ENCODE results near the gene CNPY2. TPM values are rescaled to one million over a fixed set of nuclear protein-coding genes. Genes with fewer than 3 reads are reported as not detected.
"Not testable (repeated sequence)": the region's sequence is repeated elsewhere in the genome, so short reads cannot be mapped to it uniquely, and the experiment has no call there.

CNPY2 gene
- total RNA-seq, 1 experiment from 2014 or later = 169 TPM

- Mint-ChIP-seq H3K36me3 (ENCODE audit: insufficient read depth, unreplicated experiment) (peaks cover 64% of the 10 kb centered on the region), H3K4me1 (ENCODE audit: insufficient read depth, unreplicated experiment) (peaks cover 8% of the 10 kb centered on the region), H3K27me3 (ENCODE audit: insufficient read depth, unreplicated experiment) (no peaks in the 10 kb centered on the region), H3K4me3 (ENCODE audit: unreplicated experiment) (no peak overlapping the region), H3K27ac (ENCODE audit: low read depth, unreplicated experiment) (no peak overlapping the region), H3K9me3 (ENCODE audit: unreplicated experiment) (no peaks in the 10 kb centered on the region)
- no peak for DNase-seq (ENCODE audit: unreplicated experiment)
- no TSS peak for BruUV-seq (replicated peaks)
- ChIA-PET CTCF (interaction anchor here (0.6 to 1.3 kb wide), 2 partner anchors 31 to 97 kb away, joined by 4 to 7 read pairs; partner anchors contain the start of gene ANKRD52), POLR2A (interaction anchor here (0.9 to 2.1 kb wide), 2 partner anchors 10 to 26 kb away, joined by 4 to 13 read pairs; partner anchors contain the start of gene CS)
- intact Hi-C loops (cut with micrococcal nuclease) = no loop called here
- TF ChIP-seq, protein P1, sequence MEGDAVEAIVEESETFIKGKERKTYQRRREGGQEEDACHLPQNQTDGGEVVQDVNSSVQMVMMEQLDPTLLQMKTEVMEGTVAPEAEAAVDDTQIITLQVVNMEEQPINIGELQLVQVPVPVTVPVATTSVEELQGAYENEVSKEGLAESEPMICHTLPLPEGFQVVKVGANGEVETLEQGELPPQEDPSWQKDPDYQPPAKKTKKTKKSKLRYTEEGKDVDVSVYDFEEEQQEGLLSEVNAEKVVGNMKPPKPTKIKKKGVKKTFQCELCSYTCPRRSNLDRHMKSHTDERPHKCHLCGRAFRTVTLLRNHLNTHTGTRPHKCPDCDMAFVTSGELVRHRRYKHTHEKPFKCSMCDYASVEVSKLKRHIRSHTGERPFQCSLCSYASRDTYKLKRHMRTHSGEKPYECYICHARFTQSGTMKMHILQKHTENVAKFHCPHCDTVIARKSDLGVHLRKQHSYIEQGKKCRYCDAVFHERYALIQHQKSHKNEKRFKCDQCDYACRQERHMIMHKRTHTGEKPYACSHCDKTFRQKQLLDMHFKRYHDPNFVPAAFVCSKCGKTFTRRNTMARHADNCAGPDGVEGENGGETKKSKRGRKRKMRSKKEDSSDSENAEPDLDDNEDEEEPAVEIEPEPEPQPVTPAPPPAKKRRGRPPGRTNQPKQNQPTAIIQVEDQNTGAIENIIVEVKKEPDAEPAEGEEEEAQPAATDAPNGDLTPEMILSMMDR (IDR thresholded peaks at IDR 0.05; ENCODE audit: unreplicated experiment) = no peak
Measured at GRCh38 chr12:56288705-56289387, 26.9 kb downstream of the CNPY2 start.

DNA sequence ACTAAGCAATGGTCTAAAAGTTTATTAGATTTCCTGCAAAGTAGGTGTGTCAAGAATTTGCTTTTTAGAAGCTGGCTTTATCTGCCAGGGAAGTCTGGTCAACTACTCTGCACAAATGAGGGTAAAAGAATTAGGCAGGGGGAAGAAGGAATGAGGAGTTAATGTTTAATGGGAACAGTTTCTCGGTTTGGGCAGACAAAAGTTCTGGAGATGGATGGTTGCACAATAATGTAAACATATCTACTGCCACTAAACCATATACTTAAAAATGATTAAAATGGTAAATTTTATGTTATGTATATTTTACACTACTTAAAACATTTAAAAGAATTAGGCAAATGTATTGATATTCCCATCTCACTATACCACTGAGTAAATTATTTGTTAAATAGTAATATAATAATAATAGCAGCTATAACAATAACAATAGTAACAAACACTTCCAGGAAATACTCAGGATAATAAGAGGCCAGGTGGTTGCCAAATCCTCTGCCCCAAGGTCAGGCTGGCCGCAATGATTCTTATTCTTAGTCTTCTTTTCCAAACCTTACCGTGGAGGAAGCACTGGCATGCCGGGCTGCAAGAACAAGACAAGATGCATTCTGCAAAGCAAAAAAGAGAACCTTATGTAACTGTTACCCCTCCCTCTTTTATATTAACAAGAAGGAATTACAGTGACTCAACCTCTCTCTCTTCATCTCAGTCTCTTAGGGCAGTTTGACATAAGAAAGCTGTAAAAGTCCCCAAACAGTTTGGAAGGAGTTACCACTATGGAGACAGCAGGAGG is 29.6 kb downstream of the CNPY2 start:
- H3K27me3 Mint-ChIP-seq (ENCODE audit: insufficient read depth, unreplicated experiment) = no peaks in the 10 kb centered on the region
- BruUV-seq (replicated peaks) = no TSS peak
- peaks cover 84% of the 10 kb centered on the region for H3K36me3 Mint-ChIP-seq (ENCODE audit: insufficient read depth, unreplicated experiment)
- H3K27ac Mint-ChIP-seq (ENCODE audit: low read depth, unreplicated experiment) = no peak overlapping the region
- peaks cover 3% of the 10 kb centered on the region for H3K4me1 Mint-ChIP-seq (ENCODE audit: insufficient read depth, unreplicated experiment)
- POLR2A ChIA-PET = interaction anchor here (1.0 to 5.4 kb wide), 2 partner anchors 12 to 168 kb away, joined by 3 to 27 read pairs; partner anchors contain the start of genes CS and ZC3H10
- H3K9me3 Mint-ChIP-seq (ENCODE audit: unreplicated experiment) = no peaks in the 10 kb centered on the region
- no peak for DNase-seq (ENCODE audit: unreplicated experiment)
- CTCF ChIA-PET = interaction anchor here (0.6 to 1.7 kb wide), 6 partner anchors 11 to 32 kb away, joined by 3 to 9 read pairs (median 4); partner anchors contain the start of gene COQ10A
- no peak overlapping the region for H3K4me3 Mint-ChIP-seq (ENCODE audit: unreplicated experiment)
- TF ChIP-seq, protein P1 (IDR thresholded peaks at IDR 0.05; ENCODE audit: unreplicated experiment) = no peak
- intact Hi-C loops (cut with micrococcal nuclease) = no loop called here

GRCh38 chr12:56284263-56284662 is 31.5 kb downstream of the CNPY2 start:
- H3K4me1 Mint-ChIP-seq (ENCODE audit: insufficient read depth, unreplicated experiment); H3K4me3 Mint-ChIP-seq (ENCODE audit: unreplicated experiment); intact Hi-C loops (cut with micrococcal nuclease); DNase-seq (ENCODE audit: unreplicated experiment); H3K9me3 Mint-ChIP-seq (ENCODE audit: unreplicated experiment); H3K27ac Mint-ChIP-seq (ENCODE audit: low read depth, unreplicated experiment); BruUV-seq (replicated peaks); H3K27me3 Mint-ChIP-seq (ENCODE audit: insufficient read depth, unreplicated experiment): not testable (repeated sequence)
- ChIA-PET CTCF (interaction anchor here (0.9 to 1.7 kb wide), 2 partner anchors 17 to 32 kb away, joined by 4 to 9 read pairs; partner anchors contain the start of gene COQ10A), POLR2A (interaction anchor here (0.6 to 5.4 kb wide), 3 partner anchors 9 to 70 kb away, joined by 3 to 27 read pairs (median 3); partner anchors contain the start of gene CS)
- peaks cover 87% of the 10 kb centered on the region for H3K36me3 Mint-ChIP-seq (ENCODE audit: insufficient read depth, unreplicated experiment)

DNA sequence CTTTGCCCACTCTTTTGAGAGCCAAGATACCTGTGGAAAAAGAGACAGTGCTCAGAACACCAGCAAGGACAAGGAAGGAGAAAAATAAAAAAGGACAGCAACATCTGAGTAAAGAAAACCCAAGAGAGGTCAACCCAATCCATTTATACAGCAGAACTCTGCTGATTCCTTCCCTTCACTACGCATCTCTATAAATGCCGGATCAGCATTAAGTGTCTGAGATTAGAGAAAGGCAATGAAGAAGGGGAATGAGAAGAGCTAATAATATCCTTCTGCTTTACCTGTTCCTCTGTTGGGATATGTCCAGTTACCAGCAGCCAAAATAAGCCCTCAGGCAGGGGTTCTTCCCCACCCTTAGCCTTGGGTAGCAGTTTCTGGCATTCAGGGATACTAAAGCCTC is 33.2 kb downstream of the CNPY2 start:
- CTCF ChIA-PET = interaction anchor here (0.5 kb wide), 2 partner anchors 15 to 422 kb away, joined by 3 read pairs; no protein-coding TSS in a partner anchor
- TF ChIP-seq, protein P1 (IDR thresholded peaks at IDR 0.05; ENCODE audit: unreplicated experiment) = no peak
- no peak for DNase-seq (ENCODE audit: unreplicated experiment)
- Mint-ChIP-seq H3K27ac (ENCODE audit: low read depth, unreplicated experiment) (no peak overlapping the region), H3K27me3 (ENCODE audit: insufficient read depth, unreplicated experiment) (no peaks in the 10 kb centered on the region), H3K4me1 (ENCODE audit: insufficient read depth, unreplicated experiment) (no peaks in the 10 kb centered on the region), H3K36me3 (ENCODE audit: insufficient read depth, unreplicated experiment) (peaks cover 90% of the 10 kb centered on the region), H3K9me3 (ENCODE audit: unreplicated experiment) (no peaks in the 10 kb centered on the region), H3K4me3 (ENCODE audit: unreplicated experiment) (no peak overlapping the region)
- no TSS peak for BruUV-seq (replicated peaks)
- intact Hi-C loops (cut with micrococcal nuclease) = no loop called here
- POLR2A ChIA-PET = interaction anchor here (5.4 kb wide), 1 partner anchor 16 kb away, joined by 27 read pairs; the partner anchor contains the start of gene CS
